Superior temporal gyrus (tissue), 1 donor: ENCODE data around the gene MAP4K2.
A peak's percentile ranks its signal among the peaks of the same experiment; 100 is the strongest.

Experiments
- DNase-seq: peaks from one replicate; pipeline ENCODE4 v3.0.0-alpha.2; 2016; ENCODE audit errors: extremely low spot score

The MAP4K2 gene

DNA sequence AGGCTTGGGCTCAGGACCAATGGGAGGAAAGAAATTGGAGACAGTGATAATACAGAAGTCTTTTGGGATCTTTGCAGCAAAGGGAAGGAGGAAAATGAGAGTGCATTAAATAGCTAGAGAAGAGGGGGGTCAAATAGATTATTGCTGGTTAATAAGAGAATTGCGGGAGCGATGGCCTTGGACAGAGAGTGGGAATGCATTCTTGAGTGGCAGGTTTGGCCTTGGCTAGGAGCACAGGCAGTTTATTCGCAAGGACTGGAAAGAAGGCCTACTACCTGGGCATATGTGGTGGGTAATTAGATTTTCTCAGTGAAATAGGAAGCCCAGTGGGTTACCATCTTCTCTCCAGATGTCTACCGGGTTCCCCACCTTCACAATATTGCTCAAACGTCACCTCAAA is 10.8 kb upstream of the MAP4K2 start:
- DNase-seq = no peak

DNA sequence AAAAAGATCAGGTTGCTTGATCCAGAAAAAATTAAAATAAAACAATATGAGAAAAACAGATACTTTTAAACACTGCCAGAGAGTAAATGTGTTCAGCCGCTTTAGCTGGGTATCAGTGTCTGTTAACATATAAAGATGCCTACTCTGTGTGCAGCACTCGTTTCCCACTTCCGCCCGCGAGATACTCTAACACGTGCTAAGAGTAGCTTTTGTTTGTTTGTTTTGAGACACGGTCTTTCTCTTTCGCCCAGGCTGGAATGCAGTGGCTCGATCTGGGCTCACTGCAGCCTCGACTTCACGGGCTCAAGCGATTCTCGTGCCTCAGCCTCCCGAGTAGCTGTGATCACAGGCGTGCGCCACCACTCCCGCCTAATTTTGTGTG is 7.9 kb upstream of the MAP4K2 start:
- no peak for DNase-seq

DNA sequence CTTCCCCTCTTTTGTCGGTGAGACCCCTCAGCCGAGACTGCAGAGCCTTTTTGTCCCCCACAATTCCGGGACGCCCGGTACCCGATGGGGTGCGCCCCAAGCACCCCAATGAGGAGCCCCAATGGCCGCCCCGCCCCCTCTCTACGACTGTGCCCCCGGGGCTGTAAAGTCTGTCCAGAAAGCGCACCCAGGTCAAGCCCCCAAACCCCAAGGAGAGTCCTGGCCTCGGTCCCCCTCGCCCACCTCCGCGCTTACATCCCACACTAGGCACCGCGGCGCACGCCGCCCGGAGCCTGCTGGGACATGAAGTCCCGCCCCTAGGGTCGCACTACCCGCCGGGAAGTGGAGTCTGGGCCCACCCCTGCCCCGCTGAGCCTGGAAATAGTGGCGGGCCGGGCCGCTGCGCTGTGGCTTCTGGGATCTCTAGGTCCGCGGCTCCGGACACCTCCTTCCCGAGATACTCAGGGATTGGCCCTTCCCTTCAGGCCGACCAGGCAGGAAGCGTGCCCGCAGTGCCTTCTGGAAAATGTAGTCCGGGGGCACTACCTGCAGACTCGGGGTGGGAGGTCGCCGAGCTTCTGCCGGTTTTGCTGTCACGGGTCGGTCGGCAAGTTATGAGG is 7.4 kb upstream of the MAP4K2 start, which contains the start of gene MEN1:
Gene MEN1 (minus strand): TSS at position 281 of the 620 bp plus-strand sequence. CDS start 442 bp downstream, outside the sequence.
- peak; percentile 97 for DNase-seq

DNA sequence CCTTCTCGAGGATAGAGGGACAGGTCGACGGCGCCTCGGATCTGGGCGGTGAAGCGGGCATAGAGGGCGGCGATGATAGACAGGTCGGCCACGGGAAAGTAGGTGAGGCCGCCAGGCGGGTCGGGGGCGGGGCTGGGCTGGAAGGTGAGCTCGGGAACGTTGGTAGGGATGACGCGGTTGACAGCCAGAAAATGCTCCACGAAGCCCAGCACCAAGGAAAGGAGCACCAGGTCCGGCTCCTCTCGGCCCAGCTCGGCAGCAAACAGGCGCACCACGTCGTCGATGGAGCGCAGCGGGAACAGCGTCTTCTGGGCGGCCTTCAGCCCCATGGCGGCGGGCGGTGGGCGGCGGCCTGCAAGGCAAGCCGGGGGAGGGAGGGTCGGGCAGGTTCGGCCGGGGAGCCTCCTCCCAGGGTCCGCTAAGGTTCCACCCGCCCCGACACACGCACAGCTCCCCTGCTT is 6.8 kb upstream of the MAP4K2 start:
- no peak for DNase-seq

DNA sequence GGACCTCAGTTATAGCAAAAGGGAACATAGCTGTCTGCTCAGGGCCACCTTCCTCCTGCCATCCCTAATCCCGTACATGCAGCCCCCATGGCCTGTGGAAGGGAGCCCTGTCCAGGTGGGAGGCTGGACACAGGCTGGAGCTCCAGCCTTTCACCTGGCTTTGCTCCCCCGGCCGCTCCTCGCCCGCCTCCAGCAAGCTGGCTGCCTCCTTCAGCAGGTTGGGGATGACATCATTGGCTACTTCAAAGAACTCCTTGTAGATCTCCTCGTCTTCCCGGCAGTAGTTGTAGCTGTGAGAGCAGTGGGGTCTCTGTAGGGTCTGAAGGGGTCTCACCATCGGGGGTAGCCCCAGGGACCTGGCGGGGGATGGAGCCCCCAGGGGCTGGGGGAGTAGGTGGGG is 2.5 kb upstream of the MAP4K2 start:
- no peak for DNase-seq

DNA sequence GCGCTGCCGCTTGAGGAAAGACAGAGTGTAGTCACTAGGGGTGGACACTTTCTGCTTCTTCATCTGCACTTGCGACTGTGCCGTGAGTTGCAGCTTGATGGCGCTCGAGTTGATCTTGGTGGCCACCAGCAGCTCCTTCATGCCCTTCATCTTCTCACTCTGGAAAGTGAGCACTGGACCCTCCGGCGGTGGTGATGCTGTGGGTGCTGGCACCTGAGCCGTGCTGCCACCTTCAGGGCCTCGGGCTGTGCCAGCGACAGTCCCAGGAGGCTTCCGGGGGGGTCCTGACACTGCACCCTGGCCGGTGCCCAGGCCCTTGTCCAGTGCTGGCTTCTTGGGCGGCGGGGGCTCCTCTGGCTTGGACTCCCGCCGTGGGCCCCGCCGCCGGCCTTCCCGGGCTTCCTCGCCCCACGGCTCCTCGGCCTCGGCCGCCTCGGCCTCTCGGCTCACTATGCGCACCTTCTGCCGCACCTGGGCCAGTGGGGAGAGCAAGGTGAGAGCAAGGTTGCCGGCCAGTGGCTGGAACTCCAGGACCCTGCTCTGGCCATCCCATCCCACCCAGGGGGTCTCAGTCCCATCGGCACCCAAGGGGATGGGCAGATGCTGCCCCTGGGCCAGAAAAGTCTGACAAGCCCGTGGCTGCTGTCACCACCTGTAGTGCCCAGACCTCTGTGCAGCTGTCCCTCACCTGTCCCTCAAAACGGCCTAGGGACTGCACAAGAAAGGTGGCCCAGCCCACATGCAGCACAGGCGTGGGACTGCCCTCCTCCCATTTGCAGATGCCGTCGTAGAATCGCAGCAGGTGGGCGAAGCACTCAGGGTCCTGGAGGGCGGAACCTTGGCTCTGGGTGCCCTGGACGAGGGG is 1.6 kb upstream of the MAP4K2 start:
- no peak for DNase-seq

DNA sequence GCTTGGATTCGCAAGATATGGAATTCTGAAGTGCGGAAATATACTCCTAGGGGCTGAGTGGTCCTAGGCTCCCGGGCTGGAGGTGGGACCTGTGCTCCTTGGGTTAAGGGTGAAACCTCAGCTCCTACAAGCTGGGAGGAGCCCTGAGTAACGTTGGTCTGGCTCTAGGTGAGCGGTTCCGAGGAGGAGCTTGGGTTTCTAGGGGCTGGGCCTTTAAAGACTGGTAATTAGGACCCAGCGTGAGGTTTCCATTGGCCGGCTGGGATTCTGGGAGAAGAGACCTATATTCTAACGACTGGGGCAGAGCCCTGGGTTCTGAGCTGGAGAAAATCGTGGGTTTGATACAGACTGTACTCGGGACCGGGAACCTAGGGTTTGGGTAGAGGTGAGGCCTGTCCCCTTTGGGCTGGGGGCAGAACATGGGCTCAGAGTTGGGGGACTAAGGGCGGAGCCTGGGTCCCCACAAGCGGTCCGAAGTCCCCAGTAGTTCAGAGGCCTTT is 882 bp upstream of the MAP4K2 start:
- DNase-seq = no peak

DNA sequence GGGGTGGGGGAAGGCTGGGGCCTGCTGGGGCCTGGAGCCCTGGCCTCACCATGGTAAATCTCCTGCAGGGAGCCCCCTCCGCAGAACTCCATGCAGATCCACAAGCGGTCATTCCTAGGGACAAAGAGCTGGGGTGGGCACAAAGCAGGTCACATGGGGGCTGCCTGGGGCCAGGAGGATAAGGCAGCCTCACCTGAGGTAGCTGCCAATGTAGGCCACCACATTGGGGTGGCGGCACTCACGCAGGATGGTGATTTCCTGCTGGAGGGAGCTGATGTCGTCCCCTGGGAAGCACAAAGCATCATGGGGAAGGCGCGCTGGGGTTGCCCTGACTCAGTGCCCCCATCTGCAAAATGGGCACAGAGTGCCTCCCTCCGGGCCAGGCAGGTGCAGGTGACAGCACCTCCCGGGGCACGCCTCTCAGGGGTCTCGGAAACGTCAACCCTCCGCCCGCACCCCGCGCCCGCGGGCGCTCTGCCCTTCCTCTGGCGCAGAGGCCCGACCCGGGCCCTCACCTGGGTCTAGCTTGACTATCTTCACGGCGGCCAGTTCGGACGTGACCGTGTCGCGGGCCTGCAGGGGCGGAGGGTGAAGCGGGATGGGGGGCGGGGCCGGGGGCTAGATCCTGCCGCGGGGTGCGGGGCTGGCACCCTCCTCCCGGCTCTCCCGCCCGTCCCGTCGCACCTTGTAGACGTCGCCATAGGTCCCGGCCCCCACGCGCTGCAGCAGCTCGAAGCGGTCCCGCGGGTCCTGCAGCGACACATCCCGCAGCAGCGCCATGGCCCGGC is 450 bp downstream of the MAP4K2 start:
- DNase-seq = no peak

DNA sequence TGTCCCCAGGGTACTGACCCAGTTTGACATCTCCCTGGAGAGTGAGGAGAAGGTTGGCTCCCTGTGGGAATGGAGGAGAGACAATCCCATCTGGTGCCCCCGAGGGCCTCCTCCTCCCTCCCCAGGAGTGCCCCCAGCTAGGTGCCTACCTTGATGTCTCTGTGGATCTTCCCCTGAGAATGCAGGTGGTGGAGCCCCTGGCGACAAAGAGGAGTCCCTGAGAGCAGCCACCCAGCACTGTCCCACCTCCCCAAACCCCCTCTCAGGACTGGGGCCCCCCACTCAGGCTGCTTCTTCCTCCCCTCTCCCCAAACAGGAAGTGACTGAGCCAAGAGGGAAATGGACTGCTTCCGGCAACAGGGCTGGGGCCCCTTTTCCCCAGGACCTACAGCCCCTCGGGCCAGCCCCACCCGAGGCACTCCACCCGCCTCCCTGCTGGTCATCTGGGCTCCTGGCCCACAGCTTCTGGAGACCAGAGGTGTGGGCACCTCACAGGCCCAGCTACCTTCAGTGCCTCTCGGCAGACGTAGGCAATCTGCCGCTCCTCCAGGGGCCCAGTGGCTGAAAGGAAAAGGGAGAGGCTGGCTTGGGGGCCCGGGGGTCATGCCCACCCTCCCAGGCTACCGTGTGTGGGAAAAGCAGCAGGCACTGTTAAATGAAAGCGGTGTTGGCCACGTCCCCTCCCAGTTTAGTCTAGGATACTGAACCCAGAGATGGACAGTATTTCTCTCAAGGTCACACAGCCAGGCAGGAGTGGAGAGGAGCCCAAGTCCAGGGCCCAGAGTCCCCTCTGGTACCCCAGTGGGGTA is 1.2 kb downstream of the MAP4K2 start:
- no peak for DNase-seq

DNA sequence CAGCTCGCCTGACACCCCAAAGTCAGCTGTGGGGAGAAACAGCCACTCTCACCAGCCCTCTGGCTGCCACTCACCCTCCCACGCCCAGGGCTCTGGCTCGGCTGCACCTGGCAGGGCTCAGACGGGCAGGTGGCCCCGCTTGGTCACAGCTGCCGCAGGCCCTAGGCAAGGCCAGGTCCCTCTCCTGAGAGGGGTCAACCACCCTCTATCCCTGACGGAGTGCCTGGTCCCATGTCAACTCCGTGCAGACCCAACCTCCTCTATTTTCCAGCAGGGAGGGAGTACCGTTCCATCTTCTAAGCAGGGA is 1.9 kb downstream of the MAP4K2 start:
- DNase-seq = no peak

DNA sequence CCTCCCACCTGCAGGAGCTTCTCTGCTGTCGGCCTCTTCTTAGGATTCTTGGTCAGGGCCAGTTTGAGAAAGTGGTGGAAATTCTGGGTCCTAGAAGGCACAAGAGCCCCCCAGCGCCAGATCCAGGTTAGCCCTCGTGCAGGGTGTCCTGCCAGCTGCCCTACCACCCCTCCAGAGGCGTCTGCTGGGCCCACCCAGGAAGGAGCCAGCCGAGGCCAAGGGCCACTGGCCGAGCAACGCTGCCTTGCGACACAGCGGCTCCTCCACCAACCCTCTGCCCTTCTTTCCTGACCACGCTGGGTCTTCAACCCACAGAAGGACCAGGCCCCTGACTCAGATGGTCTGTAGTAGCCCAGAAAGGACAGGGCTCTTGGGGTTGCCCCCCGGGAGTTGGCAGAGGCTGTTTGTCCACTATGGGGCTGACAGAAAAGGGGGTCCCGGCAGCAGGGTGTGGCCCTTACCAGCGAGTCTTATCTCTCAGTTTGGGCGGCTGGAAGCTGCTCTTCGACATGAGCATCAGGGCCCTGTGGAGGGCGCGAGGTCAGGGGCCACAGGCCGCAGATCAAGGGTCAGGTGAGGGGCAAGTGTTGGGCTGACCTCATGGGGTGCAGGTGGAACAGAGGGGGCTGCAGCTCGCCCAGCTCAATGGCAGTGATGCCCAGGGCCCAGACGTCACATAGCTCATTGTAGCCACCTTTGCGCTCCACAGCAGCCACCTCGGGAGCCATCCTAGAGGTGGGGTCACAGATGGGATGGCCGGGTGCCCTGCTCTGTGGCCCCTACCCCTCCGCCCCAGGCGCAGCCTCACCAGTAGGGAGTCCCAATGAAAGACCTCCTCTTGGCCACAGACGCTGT is 2.5 kb downstream of the MAP4K2 start:
- DNase-seq = no peak

DNA sequence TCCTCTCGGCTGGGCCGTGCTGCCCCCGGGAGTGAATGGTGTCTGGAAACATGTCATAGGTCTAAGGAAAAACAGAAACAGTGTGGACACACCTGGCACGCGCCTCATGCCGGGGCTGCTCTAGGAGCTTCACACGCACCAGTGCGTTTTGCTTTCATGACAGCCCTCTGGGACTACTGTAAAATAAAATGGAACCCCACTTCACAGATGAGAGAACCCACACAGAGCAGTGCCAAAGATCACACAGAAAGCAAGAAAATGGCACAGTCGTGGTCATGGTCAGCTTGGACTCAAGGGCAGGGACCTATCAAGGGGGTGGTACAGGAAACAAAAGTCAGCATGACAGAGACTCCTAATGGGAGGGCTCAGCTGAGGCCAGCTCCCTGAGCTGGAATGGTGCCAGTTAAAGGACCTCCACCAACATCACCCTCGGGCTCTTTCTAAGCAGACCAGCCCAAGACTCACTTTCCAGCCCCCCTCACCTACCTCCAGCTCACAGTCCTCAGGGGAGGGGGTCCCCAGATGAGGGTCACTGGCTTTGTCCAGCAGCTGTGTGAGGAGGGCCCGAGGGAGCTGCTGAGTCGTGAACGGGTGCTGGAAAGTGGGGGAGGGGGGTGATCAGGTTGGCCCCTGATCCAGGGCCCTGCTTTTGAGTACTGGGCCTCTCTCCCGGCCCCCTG is 3.3 kb downstream of the MAP4K2 start:
- DNase-seq = no peak

DNA sequence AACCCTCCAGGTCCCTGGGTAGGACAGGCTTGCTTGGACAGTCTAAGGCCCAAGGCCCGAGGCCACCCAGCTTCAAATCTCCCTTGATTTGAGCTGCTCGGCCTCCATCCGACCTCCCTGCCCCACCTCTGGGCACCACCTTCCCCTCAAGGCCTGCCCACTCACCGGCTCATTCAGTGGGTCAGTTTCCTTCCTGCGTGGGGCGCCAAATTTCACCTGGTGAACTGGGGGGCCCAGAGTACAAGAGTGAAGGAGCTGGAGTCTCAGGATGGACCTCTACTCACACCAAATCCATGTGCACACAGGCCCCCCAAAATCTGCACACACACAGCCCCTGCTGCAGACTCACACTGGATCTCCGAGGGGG is 3.8 kb downstream of the MAP4K2 start:
- DNase-seq = no peak

DNA sequence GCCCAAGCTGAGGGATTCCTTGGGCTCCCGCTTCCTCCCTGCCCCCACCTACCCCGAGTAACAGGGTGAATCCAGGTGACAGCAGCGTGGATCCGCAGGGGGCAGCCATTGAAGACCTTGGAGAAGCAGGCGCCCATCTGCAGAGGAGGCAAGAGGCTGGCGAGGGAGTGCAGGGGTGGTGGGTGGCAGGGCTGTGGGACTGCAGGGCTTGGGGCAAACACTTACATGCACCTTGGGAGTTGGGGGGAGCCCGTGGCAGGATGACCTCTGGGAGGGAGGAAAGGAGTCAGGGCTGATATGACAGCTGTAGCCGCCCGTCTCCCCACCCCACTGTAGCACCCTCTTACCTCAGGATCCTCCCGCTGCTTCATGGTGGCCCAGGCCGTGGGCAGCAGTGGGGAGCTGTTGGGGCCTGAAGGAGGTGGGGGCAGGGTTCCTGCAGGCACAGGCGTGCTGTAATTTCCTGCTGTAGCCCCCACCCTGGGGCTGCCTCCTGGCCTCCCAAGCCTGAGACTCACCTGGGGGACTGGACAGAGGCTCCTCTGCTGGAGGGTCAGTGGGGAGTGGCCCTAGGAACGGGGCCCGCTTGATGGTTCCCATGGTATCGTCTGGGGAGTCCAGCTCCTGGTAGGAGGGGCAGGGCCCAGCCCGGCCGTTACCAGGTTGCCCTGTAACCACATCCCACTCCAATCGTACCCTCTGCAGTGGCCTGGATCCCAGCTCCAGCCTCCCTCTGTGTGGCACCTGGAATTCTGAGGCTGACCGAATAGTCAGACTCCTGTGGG is 6.1 kb downstream of the MAP4K2 start:
- no peak for DNase-seq

DNA sequence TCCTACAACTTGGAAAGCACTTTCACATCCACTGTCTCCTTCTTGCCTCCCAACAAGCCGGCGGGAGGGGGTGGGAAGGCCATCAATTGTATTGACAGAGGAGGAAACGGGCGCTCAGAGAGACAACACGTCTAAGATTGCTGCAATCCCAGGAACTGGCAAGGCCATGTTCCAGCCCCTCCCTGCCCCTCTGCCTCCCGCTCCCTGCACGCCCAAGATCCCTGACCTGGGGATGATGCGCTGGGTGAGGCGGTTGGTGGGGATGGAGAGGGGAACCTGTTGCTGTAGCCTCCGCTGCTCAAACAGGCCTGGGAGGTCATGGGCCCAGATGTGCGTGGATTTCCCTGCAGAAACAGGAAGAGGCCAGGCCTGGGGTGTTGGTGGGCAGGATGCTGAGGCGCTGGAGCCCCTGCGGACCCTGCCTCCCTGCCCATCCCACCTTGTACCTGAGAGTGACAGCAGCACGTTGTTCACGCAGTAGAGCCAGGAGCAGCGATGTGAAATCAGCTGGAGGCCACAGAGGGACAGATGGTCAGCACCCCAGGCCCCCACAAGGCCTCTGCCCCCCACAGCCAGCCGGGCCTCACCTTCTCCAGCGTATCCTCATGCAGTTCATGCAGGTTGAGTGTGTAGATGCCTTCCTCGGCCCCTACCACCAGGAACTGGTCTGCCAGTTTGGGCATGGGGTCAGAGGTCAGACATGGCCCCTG is 6.8 kb downstream of the MAP4K2 start:
- DNase-seq = no peak

DNA sequence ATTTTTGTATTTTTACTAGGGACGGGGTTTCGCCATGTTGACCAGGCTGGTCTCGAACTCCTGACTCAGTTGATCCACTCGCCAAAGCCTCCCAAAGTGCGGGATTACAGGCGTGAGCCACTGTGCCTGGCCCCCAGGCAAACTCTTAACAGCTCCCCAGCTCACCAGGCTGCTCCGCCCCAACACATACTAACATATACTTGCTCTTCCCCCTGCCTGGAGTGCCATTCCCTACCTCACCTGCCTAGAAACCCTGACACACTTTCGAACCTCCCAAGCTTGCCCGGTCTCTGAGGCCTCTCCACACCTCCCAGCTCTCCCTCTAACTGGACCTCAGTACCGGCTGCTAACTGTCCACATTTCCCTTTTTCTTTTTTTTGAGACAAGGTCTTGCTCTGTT is 8.5 kb downstream of the MAP4K2 start:
- no peak for DNase-seq

DNA sequence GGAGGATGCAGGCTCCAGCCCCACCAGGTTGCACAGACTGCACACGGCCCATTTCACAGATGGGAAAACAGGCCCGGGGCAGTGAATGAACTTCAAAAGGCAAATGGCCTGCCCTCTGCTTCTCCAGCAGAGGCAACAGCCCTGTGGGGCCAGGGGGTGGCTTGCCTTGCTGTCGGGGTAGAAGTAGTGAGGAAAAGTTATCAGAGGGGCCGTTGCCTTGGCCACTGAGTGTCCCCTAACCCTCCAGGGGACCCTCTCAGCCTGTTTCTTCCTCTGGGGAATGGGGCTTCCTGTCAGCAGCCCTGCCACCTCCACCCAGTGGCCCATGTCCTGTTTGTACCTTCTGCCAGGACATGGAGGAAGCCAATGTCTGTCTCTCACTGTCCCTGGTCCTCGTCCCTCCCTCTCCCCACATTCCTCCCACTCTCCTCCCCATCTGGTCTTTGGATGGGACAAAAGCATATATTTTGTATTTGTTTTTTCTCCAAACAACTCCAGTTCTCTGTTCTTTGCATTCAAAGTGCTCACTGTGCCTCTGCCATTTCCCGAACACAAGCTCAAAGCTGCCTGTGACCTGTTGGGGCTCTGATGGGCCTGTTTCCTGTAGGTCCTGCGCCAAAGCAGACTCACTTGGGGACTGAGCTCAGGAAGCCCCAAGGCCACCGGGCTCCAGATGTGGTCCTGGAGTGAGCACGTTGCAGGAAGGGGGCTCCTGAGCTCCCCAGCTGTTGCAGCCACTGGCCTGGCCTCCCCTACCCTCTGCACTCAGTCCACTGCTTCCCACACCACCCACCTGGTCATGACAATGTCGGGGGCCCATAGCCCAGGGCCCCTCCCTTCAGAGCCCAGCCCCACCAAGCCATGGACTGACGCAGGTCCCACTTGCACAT is 9.5 kb downstream of the MAP4K2 start:
- DNase-seq = no peak

DNA sequence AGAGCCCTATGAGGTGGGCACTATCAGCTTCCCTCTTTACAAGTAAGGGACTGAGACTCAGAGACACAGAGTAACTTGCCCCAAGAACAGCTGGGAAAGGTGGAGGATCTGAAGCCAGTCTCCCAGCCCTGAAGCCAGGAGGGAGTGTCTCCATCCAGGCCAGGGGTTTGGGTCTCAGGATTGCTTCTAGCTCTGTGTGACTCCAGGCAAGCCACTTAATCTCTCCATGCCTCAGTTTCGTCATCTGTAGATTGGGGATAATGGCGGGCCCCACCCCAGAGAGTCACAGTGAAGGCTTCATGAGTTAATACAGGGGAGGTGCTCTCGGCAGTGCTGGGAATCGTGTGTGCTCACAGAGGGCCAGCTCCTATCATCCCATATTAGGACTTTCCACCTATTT is 10.5 kb downstream of the MAP4K2 start:
- no peak for DNase-seq
